Spleen (tissue), 11 donors: ENCODE data around the gene ALK. TPM values are rescaled to one million over a fixed set of nuclear protein-coding genes. Genes with fewer than 3 reads are reported as not detected.

Experiments used
- DNase-seq: peaks from one replicate; pipeline ENCODE4 v3.0.0-alpha.2; 2020
- H3K27ac ChIP-seq, 8 donors: fragments of 200-600 bp; sonication (generic) in 7 of 8; 1 replicate in 4 of 8; 2 replicates in 4 of 8; pipeline versions ENCODE4 v1.5.0 to v1.8.0; 2016 to 2021; ENCODE audit warnings: inconsistent platforms in 4 of 8, mild to moderate bottlenecking in 4 of 8, moderate library complexity in 1 of 8
- H3K27me3 ChIP-seq, 7 donors: fragments of 200-600 bp; sonication (generic) in 6 of 7; replicated peaks in 1 of 7; 1 replicate in 4 of 7; 2 replicates in 3 of 7; pipeline versions ENCODE4 v1.5.0 to v1.8.0; 2016 to 2021; ENCODE audit warnings: inconsistent platforms in 3 of 7, mild to moderate bottlenecking in 1 of 7
- H3K36me3 ChIP-seq, 6 donors: fragments of 200-600 bp; sonication (generic) in 5 of 6; 1 replicate in 4 of 6; 2 replicates in 2 of 6; pipeline versions ENCODE4 v1.5.0 to v1.8.0; 2016 to 2021; ENCODE audit warnings: inconsistent platforms in 2 of 6
- H3K4me1 ChIP-seq, 6 donors: fragments of 200-600 bp; sonication (generic) in 5 of 6; 1 replicate in 3 of 6; 2 replicates in 3 of 6; pipeline versions ENCODE4 v1.5.0 to v1.8.0; 2016 to 2021; ENCODE audit warnings: inconsistent platforms in 3 of 6
- H3K4me3 ChIP-seq, 8 donors: fragments of 200-600 bp; sonication (generic) in 7 of 8; 1 replicate in 4 of 8; 2 replicates in 4 of 8; pipeline versions ENCODE4 v1.5.0 to v1.8.0; 2016 to 2021; ENCODE audit warnings: inconsistent platforms in 4 of 8, mild to moderate bottlenecking in 4 of 8, moderate library complexity in 2 of 8
- H3K9me3 ChIP-seq, 8 donors: fragments of 200-600 bp; sonication (generic) in 7 of 8; 1 replicate in 4 of 8; 2 replicates in 4 of 8; pipeline versions ENCODE4 v1.5.0 to v1.8.0; 2016 to 2021; ENCODE audit warnings: inconsistent platforms in 4 of 8
- POLR2A ChIP-seq, 3 donors: fragments of 450-650 bp; IDR thresholded peaks; one replicate each; pipeline ENCODE4 v1.5.1; 2017; ENCODE audit warnings: antibody characterized with exemption in 3 of 3, mild to moderate bottlenecking in 1 of 3
- POLR2AphosphoS5 ChIP-seq, 3 donors: sonication (generic); formaldehyde crosslinking; IDR thresholded peaks; one replicate each; pipeline ENCODE4 v1.5.1; 2017; ENCODE audit warnings: antibody characterized with exemption in 3 of 3
- WGBS, 5 donors: extraction: QIAGEN DNeasy Blood & Tissue Kit in 3 of 5; methylation state at CpG; one replicate each; pipeline versions ENCODE4 v1.1.5 to v1.1.7; 2013 to 2018; 5-methylcytosine and 5-hydroxymethylcytosine counted together
- intact Hi-C: fragments of 100-400 bp; cut with DNase I; formaldehyde crosslinking; loops from one replicate; pipeline ENCODE4 v1.15.0; 2023; ENCODE audit warnings: low total_unique reads
- polyA plus RNA-seq, 3 donors: library from polyadenylated mRNA; stranded (reverse); fragments of 200-250 nt; gene quantifications; one replicate each; pipeline ENCODE4 v1.2.1, GENCODE V29; 2013
- total RNA-seq, 7 donors: library from RNA; depleted of rRNA in 3 of 7; stranded (reverse); fragments of >200 nt in 3 of 7; fragmentation: NEBNext Ultra II Directional in 4 of 7; extraction: Animal tissue kit (Norgen Biotek cat#: 25700) in 4 of 7; gene quantifications; one replicate each; pipeline versions ENCODE4 v1.1.0 to v1.2.1, GENCODE V29; 2016 to 2021
- TF ChIP-seq, protein P1 (sequence below), 11 experiments: fragments of 200-600 bp in 7 of 11; fragments of 450-650 bp in 4 of 11; sonication (generic) in 4 of 11; IDR thresholded peaks in 8 of 11; conservative IDR thresholded peaks in 3 of 11; 1 replicate in 7 of 11; 2 replicates in 4 of 11; pipeline versions ENCODE4 v1.4.0 to v1.8.0; 2016 to 2021; ENCODE audit warnings: antibody characterized with exemption in 11 of 11, inconsistent platforms in 4 of 11, mild to moderate bottlenecking in 1 of 11
- donor health status: healthy with polysubstance abuse.
- donor health status: DM: no; HTN: no; CAD: no; lungs with moderate emphysema.
- donor health status: DM: no; HTN: no; CAD: no.
- donor health status: Bipolar disorder and iron deficiency.
- donor health status: healthy.
- donor health status: DM: no; HTN: no; CAD: no.
- donor health status: DM: yes; HTN: yes; CAD: no.

Gene ALK
- total and polyA plus RNA-seq, 10 donors = 0.03 to 0.28 (median 0.06) TPM; not detected in 7

- WGBS, 5 donors = 74 to 90% (median 78%) methylated on average over 4 of the region's 4 CpGs
- no peak for DNase-seq
- H3K9me3 ChIP-seq = no peaks in the 10 kb centered on the region
- TF ChIP-seq, protein P1, sequence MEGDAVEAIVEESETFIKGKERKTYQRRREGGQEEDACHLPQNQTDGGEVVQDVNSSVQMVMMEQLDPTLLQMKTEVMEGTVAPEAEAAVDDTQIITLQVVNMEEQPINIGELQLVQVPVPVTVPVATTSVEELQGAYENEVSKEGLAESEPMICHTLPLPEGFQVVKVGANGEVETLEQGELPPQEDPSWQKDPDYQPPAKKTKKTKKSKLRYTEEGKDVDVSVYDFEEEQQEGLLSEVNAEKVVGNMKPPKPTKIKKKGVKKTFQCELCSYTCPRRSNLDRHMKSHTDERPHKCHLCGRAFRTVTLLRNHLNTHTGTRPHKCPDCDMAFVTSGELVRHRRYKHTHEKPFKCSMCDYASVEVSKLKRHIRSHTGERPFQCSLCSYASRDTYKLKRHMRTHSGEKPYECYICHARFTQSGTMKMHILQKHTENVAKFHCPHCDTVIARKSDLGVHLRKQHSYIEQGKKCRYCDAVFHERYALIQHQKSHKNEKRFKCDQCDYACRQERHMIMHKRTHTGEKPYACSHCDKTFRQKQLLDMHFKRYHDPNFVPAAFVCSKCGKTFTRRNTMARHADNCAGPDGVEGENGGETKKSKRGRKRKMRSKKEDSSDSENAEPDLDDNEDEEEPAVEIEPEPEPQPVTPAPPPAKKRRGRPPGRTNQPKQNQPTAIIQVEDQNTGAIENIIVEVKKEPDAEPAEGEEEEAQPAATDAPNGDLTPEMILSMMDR (IDR thresholded peaks at IDR 0.05 in 8 of 11, conservative IDR thresholded peaks at IDR 0.05 in 3 of 11) = no peak
- TF ChIP-seq POLR2A (IDR thresholded peaks at IDR 0.05) = no peak
- H3K27ac ChIP-seq = no peak overlapping the region
- H3K36me3 ChIP-seq = peaks cover 0 to 98% (median 43%) of the 10 kb centered on the region in 6 donors
- no peak overlapping the region for H3K4me3 ChIP-seq
- no peaks in the 10 kb centered on the region for H3K4me1 ChIP-seq
- no peaks in the 10 kb centered on the region for H3K27me3 ChIP-seq
- intact Hi-C loops = no loop called here
These were observed 764.3 kb downstream of the ALK start for GRCh38 chr2:29157131-29157530.

GRCh38 chr2:29155578-29155977 is 765.8 kb downstream of the ALK start:
- H3K27ac ChIP-seq = no peak overlapping the region

DNA sequence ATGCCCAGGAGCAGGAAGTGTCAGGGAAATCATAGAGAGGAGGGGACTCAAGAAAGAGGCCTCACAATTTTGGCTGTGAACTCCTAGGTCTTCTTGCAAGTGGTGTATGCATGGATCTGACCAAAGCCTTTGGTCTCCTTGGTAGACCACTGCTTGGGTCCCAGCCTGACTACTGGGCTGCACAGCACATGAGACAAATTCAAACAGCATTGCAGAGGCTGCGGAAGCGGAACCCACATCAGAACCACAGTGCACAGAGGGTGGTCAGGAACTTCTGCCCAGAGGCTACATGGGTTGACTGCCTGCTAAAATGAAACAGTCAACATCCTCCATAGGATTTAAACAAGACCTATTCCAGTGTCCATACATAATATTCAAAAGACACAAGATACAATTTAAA is 766.8 kb downstream of the ALK start:
- no peak for DNase-seq
- TF ChIP-seq POLR2AphosphoS5 (IDR thresholded peaks at IDR 0.05) = no peak
- TF ChIP-seq, protein P1 (IDR thresholded peaks at IDR 0.05 in 8 of 11, conservative IDR thresholded peaks at IDR 0.05 in 3 of 11) = no peak
- intact Hi-C loops = no loop called here
- no peaks in the 10 kb centered on the region for H3K27me3 ChIP-seq
- no peaks in the 10 kb centered on the region for H3K4me1 ChIP-seq
- H3K9me3 ChIP-seq = no peaks in the 10 kb centered on the region
- peaks cover 0 to 80% (median 38%) of the 10 kb centered on the region in 6 donors for H3K36me3 ChIP-seq
- H3K27ac ChIP-seq = no peak overlapping the region
- 91 to 100% (median 94%) methylated on average over 2 of the region's 2 CpGs for WGBS, 5 donors
- no peak overlapping the region for H3K4me3 ChIP-seq

More at GRCh38 chr2:29155578-29155977, 765.8 kb downstream of the ALK start:
- DNase-seq = no peak
- H3K4me3 ChIP-seq = no peak overlapping the region
- no peaks in the 10 kb centered on the region for H3K27me3 ChIP-seq
- no peak for TF ChIP-seq POLR2AphosphoS5 (IDR thresholded peaks at IDR 0.05)
- TF ChIP-seq, protein P1 (IDR thresholded peaks at IDR 0.05 in 8 of 11, conservative IDR thresholded peaks at IDR 0.05 in 3 of 11) = no peak
- TF ChIP-seq POLR2A (IDR thresholded peaks at IDR 0.05) = no peak
- peaks cover 0 to 89% (median 42%) of the 10 kb centered on the region in 6 donors for H3K36me3 ChIP-seq
- 74 to 96% (median 87%) methylated on average over 2 of the region's 2 CpGs for WGBS, 5 donors
- intact Hi-C loops = no loop called here
- no peaks in the 10 kb centered on the region for H3K9me3 ChIP-seq
- H3K4me1 ChIP-seq = no peaks in the 10 kb centered on the region

- Histone ChIP-seq H3K27me3 (no peaks in the 10 kb centered on the region), H3K4me1 (no peaks in the 10 kb centered on the region), H3K9me3 (no peaks in the 10 kb centered on the region), H3K27ac (no peak overlapping the region), H3K4me3 (no peak overlapping the region), H3K36me3 (peaks cover 0 to 58% (median 24%) of the 10 kb centered on the region in 6 donors)
- intact Hi-C loops = no loop called here
- TF ChIP-seq, protein P1 (IDR thresholded peaks at IDR 0.05 in 8 of 11, conservative IDR thresholded peaks at IDR 0.05 in 3 of 11) = no peak
- TF ChIP-seq POLR2AphosphoS5 (IDR thresholded peaks at IDR 0.05) (no peak), POLR2A (IDR thresholded peaks at IDR 0.05) (no peak)
- 62 to 90% (median 74%) methylated on average over 3 of the region's 3 CpGs for WGBS, 5 donors
- DNase-seq = no peak
These were observed 773.4 kb downstream of the ALK start for GRCh38 chr2:29147963-29148362.
